NCI-H146 treated with DMSO at 0.1 percent for 48 hours (cell line): ENCODE measurements around the gene C1RL.

Source experiments
- DNase-seq: peaks from one replicate; lab custom pipeline; 2025; ENCODE audit not compliant: unreplicated experiment; lab: John Stamatoyannopoulos, UW

C1RL gene, protein sequence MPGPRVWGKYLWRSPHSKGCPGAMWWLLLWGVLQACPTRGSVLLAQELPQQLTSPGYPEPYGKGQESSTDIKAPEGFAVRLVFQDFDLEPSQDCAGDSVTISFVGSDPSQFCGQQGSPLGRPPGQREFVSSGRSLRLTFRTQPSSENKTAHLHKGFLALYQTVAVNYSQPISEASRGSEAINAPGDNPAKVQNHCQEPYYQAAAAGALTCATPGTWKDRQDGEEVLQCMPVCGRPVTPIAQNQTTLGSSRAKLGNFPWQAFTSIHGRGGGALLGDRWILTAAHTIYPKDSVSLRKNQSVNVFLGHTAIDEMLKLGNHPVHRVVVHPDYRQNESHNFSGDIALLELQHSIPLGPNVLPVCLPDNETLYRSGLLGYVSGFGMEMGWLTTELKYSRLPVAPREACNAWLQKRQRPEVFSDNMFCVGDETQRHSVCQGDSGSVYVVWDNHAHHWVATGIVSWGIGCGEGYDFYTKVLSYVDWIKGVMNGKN

DNA sequence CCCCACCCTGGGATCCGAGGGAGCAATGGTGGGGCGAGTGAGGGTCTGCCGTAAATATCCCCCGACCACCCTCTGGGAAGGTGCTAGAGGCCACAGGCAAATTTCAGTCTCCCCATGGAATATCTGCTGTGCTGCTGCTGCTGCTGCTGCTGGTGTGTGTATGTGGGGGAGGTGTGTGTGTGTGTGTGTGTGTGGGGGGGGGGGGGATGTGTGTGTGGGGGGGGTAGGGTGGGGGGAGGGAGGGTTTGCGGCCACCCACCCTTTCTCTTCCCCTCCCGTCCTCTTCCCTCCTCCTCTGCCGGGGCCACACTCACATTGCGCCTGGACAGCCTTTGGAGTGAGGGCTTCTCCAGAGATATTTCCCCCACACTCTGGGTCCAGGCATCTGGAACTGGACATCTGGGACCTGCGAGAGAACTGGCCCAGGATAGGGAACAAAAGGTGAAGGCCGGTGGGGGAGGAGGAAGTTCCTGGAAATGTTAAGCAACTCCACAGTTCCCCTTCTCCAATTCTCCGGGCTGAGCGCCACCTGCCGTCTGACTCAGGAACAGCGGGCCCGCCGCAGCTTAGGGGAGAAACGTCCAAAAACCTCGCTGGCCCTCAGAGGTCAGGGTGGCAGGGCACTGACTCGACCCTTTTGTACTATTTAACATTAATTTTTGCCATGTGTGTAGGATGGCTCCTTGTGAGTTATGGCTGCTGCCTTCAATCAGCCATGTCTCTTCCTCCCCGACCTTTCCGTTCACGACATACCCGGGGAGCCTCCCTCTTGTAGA lies at the start of gene C1RL:
C1RL (minus strand) TSS at position 419 of the 776 bp plus-strand sequence; CDS start at position 385, 34 bp downstream.
- DNase-seq: peak; percentile 91

DNA sequence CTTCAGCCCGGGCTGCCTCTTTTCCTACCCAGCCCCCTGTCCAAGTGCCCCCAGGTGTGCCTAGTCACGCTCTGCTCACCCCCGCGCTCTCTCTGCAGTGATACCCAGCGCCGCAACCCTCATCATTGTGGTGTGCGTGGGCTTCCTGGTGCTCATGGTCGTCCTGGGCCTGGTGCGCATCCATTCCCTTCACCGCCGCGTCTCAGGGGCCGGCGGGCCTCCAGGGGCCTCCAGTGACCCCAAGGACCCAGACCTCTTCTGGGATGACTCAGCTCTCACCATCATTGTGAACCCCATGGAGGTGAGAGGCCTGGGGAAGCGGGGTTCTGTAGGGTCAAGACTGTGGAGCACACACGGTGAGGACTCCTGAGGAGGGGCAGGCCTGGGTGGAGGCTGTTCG lies 48.4 kb upstream of the C1RL start:
- no peak for DNase-seq

DNA sequence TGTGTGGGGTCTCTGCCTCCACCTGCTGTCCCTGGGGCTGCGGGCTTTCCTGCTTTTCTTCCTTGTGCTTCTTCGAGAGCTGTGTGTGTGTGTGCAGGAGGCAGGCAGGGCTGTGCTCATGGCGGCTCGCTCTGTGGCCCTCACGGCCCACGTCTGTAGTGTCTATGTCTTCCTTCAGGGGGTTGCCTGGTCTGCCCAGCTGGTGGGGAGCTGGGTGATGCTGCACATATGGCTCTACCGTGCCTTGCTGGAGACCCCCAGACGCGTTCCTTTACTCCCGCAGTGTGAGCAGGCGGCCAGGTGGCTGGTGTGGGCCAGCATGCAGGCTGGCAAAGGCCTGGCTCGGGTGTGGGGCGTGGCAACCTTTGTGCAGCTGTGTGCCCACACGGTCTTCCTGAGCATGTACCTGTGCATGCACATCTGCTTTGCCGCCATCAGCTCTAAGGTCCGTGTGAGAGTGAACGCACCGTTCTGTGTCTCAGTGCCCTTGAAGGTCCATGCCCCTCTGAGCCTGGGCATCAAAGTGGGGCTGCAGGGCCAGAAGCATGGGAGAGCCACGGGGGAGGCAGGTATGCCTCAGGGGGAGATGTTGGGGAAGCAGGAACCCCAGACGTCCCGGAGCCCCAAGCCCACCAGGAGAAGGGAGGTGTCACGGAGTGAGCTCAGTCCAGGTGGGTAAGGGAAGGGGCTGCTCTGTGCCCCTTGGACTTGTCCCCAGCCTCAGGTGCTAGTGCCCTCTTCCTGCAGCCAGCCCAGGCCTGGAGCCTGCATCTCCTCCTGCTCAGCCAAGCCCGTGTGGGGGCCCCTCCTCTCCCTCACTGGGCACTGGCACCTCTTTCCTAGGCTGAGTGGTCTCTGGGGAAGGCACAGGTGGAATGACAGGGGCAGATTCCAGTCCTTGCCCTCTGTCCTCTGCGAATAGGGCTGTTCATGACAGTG lies 47.5 kb upstream of the C1RL start:
- no peak for DNase-seq

DNA sequence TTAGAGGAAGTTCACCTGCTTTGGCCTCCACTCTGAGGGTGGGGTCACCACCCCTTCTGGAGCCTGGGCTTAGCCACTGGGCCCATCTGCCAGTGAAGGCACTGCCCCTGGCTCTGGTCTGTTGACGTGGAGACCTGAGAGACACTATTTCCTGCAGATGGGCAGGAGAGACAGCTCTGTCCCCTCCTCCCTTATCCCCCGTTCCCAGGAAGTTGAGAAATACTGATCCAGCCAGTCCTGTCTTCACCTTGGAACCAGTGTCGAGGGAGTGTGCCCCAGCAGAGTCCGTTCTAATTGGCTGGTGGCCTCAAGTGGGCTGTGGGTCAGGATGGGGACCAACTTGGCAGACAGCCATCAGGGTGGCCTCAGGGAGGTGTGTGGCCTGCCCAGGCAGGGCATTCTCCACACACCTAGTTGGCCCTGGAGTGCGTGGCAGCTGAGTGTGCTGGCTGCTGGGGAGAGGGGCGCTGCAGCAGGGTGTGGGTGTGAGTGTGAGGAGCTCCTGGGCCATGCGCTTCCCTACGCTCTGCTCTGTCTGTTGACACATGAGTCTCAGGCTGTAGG lies 46.5 kb upstream of the C1RL start:
- no peak for DNase-seq

DNA sequence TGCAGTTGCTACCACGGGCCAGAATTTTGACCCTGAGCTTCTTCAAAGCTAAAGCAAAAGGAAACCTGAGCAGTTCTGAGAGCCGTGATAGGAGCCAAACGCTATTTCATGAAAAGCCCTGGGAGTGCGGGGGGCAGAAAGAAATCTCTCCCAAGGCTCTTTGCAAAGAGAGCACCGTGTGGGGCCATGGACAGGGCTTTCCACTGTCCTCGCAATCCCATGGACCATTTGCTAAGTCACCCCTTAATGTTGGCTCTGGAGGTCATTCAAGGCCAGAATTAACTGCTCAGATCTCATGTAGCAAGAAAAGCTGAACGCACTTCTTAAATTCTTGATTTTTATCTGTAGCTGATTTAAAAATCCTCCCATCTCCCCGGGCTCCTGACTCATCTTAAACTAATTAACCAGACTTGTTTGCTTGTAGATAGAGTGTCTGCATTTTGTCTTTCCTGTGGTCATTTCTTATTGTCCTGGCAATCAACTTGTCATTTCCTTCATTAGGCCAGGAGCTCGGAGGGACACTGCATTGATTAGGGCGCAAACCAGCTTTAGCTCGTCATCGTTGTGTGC lies 46.0 kb upstream of the C1RL start:
- DNase-seq: no peak

DNA sequence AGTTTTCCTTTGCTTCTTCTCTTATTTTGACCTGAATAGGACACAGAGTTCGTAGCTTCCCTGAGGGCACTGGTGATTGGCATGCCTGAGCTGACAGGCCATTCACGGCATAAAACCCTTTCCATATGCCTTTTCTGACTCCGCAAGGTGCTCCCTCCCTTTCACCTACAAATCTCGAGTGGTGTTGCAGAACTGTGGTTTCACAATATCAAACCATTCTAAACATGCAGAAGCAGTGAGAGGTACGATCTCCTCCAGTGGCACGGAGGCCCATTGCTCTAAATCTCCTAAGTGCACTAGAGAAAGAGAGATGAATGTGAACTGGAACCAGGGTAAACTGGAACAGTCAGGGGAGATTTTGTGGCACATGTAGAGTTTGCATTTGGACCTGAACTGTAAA lies 45.0 kb upstream of the C1RL start:
- no peak for DNase-seq

DNA sequence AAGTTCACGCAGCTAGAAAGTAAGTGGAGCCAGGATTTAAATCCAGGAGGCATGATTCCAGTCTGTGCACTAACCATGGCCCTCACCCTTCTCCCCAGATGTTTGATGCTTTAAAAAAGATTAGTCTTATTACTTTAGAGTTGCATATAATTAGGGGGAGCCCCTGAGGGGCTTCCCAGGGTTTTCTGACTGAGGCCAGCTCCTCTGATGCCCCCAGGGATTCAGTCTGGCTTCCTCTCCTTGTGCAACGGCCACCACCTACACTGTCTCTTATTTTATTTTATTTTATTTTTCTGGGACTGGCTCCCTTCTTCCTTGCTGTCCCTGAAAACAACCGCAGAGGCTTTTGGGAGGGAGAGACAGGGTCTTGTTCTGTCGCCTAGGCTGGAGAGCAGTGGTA lies 43.8 kb upstream of the C1RL start:
- DNase-seq: no peak

DNA sequence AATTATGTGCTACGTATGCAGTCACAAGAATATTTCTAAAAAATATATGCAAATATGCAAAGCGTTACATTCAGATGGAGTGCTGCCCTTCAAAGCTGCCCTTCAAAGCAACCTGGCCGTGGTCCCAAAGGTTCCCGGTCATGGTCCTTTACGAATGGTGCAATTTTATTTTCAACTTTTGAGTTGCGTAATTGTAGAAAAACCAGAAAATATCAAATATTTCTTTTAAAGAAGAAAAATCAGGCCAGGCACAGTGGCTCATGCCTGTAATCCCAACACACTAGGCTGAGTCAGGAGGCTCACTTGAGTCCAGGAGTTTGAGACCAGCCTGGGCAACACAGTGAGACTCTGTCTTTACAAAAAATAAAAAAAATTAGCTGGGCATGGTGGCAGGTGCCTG lies 42.5 kb upstream of the C1RL start:
- no peak for DNase-seq

DNA sequence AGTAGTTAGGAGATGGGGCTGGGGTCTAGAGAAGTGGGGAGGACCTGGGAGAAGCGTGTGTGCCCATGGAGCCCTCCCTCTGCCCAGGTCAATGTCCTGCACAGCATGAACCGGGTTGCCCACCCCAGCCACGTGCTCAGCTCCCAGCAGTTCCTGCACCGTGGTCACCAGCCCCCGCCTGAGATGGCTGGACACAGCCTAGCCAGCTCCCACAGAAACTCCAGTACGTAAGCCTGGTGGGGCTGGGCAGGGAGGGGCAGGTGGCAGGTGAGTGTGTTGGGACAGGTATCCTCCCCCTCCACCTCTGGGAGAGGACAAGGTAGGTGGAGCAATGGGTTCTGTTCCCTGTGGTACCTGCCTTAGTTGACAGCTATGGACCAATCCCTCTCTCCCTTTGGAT lies 41.8 kb upstream of the C1RL start:
- no peak for DNase-seq

DNA sequence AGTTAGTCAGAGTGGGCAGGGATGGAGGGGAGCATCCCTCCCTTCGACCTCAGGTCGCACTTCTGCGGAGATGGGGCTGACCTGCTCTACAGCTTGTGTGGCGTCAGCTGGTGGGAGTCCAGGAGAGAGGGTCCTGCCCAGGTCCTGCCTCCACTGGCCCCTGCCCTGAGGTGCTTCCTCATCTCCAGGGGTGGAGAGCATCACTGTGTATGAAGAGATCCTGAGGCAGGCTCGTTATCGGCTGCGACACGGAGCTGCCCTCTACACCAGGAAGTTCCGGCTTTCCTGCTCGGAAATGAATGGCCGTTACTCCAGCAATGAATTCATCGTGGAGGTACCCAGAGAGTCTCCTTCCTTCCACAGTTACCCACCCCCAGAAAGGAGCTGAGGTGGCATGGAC lies 41.3 kb upstream of the C1RL start:
- DNase-seq: no peak

DNA sequence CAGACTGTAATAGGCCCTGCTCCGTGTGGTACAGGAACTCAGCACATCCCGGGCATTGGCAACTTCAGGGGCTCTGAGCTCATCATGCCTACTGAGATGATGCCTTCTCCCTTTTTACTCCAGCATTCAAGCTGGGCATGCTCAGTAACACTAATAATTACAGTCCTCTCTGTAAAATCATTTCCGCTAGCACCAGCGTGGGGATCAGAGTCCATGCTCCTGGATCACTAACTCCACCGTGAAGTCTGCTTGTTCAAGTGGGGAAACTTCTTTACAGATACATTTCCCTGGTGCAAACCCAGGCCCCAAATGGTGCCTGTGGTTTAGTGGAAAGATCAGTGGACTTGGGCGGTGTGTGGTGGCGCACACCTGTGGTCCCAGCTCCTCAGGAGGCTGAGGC lies 37.9 kb upstream of the C1RL start:
- no peak for DNase-seq

DNA sequence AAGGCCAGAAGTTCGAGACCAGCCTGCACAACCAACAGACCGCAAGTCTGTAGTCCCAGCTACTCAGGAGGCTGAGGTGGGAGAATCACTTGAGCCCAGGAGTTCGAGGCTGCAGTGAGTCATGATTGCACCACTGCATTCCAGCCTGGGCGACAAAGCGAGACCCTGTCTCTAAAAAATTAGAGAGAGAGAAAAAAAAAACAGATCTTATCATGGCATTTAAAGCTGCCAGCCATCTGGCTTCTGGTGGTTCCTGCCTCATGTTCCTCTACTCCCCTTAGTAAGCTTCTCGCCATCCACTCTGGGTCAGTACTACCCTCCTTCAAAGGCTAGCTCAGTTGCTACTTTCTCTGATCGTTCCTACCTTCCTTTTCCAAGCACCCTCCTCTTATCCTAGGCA lies 37.2 kb upstream of the C1RL start:
- no peak for DNase-seq

DNA sequence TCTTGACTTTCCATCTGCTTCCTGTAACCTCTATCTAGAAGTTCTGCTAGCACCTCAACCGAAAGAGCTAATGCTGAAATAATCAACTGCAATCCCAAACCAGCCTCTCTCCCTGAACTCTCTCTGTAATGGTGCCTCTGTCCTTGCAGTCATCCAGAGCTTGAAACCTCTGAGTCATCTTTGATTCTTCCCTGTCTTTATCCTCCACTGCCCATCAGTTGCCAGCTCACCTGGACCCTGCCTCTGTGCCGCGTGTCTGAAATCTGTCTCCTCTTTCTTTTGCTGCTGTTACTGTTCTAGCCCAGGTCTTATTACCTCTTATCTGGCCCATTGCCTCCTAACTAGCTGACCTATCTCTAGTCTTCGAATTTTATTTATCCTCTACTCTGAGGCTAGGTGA lies 36.7 kb upstream of the C1RL start:
- no peak for DNase-seq

DNA sequence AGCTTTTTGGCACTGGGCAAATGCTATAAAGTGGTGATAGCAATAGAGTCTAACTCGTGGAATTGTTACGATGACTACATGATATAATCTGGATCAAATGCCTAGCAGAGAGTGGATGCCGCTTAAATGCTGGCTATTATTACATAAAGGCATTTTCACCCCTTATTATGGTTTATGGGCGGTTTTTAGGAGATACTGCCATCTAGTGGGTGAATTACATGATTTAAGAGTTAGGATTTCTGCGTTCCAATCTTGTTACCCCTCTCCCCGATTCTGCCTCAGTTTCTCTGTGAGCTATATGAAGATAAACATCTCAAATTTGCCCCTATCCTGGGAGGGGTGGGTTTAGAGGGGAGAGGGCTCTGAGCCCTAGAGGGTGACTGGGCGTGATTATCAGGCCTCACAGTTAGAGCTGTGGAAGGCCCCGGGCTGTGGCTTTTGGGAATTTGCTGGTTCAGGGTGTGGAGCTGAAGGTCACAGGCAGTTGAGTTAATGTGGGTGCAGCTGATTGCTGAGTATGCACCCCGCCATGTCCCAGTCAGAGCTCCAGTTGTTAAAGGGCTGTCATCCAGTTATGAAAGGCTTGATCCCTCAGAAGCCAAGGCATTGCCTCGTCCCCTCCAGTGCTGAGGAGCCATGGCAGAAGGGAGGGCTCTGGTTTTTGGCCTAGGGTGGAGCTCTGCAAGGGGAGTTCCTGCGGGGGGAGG lies 35.6 kb upstream of the C1RL start:
- DNase-seq: no peak

DNA sequence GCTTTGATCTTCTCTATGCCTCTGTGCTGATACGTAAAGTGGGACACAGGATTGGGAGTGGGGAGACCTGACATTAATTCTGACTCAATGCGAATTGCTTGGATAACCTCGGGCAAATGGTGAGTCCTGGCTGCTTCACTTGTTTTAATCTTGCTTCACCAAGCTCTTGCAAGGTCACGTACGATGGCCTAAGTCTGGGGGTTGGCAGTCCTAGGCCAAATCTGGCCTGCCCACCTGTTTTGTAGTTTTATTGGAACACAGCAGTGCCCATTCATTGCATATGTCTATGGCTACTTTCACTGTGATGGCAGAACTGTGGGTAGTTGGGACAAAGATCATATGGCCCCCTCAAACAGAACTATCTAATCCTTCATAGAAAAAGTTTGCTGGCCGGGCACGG lies 34.5 kb upstream of the C1RL start:
- DNase-seq: no peak

DNA sequence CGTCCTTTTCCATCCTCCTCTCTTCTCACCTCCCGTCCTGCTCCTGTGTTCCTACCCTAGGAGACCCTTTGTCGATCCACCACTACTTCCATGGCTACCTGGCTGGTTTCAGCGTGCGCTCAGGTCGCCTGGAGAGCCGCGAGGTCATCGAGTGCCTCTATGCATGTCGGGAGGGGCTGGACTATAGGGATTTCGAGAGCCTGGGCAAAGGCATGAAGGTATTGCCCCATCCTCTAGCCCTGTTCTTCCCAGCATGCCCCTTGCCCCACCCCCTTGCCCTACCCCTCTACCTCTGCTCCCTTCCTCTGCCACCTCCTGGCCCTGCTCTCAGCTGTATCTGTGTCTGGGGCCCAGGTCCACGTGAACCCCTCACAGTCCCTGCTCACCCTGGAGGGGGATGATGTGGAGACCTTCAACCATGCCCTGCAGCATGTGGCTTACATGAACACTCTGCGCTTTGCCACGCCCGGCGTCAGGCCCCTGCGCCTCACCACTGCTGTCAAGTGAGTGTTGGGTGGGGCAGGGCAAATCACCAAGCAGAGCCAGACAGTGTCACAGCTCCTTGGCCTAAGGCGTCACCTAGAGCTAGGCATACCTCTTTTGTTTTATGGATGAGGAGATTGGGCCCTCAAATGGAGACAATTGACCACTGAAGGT lies 33.9 kb upstream of the C1RL start:
- DNase-seq: no peak

DNA sequence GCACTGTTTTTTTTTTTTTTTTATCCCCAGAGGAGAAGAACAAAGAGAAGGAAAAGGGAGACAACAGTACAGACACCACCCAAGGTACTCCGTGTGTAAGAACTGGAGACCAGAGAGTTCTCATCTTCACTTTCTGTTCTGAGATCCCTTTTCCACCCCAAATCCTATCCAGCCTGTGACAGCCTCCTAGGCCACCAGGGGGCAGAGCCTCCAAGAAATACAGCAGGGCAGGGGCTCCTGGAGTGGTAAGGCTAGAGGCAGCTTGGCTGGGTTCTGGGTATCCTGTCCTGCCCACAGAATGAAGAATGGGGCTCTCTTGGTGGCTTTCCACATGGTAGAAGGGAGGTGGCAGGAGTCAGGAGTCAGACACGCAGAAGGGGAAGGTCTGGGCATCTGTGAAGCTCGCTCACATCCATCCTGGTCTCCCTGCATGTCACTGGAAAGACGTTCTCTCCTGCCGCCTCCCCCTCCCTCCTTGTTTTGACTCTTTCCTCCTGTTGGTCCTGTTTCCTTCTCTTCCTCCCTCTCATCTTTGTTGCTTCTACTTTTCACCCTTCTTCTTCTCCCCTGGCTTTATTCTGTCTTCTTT lies 33.1 kb upstream of the C1RL start:
- peak; percentile 47 for DNase-seq

DNA sequence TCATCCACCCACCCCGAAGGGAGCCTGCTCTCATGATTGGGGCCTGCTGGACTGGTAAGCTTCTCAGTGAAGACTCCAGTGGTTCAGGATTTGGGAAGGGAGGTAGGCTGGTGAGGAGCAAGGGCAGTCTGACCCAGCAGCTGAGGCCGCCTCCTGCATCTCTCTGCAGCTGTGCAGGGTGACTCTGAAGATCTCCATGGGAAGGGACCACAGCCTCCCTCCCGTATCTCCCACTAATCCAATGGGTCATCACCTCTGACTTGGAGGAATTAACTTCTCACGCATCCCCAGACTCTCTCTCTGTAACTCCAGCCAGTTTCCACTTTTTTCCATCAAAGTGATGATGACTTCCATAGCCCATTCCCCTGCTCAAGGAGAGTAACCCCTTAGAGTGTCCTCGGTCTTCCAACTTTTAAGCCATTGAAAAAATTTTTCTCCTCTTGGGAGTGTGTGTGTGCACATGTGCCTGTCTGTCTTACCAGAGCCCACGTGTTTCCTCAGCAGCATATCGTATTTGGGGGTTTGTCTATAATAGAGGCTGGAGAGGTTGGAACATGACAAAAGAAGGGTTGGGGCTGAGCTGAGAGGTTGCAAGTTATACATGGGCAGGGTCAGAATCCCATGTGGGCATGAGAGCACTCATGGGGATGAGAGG lies 32.5 kb upstream of the C1RL start:
- no peak for DNase-seq

DNA sequence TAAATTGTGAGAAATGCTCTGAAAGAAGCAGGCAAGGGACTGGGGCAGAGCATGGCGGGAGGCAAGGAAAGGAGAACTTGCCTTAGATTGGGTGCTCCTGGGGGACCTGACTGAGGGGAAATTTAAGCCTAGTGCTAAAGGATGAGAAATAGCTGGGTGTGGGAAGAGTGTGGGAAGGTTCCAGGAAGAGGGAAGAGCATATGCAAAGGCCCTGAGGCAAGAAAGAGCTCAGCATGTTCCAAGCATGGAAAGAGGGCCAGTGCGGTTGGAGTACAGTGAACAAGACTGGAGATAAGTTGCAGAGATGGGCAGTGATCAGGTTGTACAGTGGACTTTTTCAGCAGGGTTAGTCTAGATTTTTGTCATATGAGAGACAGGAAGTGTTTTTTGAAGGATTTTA lies 30.2 kb upstream of the C1RL start:
- DNase-seq: no peak
